Cardiac septum (tissue), 1 donor: ENCODE measurements around the gene AHRR. TPM values are rescaled to one million over a fixed set of nuclear protein-coding genes. Genes with fewer than 3 reads are reported as not detected.
"Not testable (repeated sequence)": the region's sequence is repeated elsewhere in the genome, so short reads cannot be mapped to it uniquely, and the experiment has no call there.

Experiments used
- DNase-seq: peaks from one replicate; pipeline ENCODE4 v3.0.0-alpha.2; 2020; ENCODE audit warnings: low spot score
- intact Hi-C: fragments of 100-400 bp; cut with DNase I; formaldehyde crosslinking; loops from one replicate; pipeline ENCODE4 v1.14.0; 2022
- total RNA-seq: library from RNA; stranded (reverse); fragmentation: NEBNext Ultra II Directional; extraction: Animal tissue kit (Norgen Biotek cat#: 25700); gene quantifications from one replicate; pipeline ENCODE4 v1.2.1, GENCODE V29; 2021
- donor health status: DM: no; HTN: no; CAD: no.

Gene AHRR
- total RNA-seq, 1 donor from 2014 or later: 0.73 TPM

GRCh38 chr5:373710-374602 is 52.4 kb downstream of the AHRR start:
- peak; percentile 56 for DNase-seq
- intact Hi-C loops: no loop called here

- DNase-seq: peak; percentile 71
- intact Hi-C loops: no loop called here
These were observed 53.3 kb downstream of the AHRR start for GRCh38 chr5:374631-375335.

GRCh38 chr5:375336-375920 is 53.9 kb downstream of the AHRR start:
- intact Hi-C loops: no loop called here
- no peak for DNase-seq

GRCh38 chr5:375921-376798 is 54.6 kb downstream of the AHRR start:
- intact Hi-C loops: no loop called here
- DNase-seq: peak; percentile 73

GRCh38 chr5:376799-377325 is 55.3 kb downstream of the AHRR start:
- intact Hi-C loops: no loop called here
- DNase-seq: no peak

- DNase-seq: peak; percentile 67
- intact Hi-C loops: no loop called here
These were observed 55.9 kb downstream of the AHRR start for GRCh38 chr5:377326-377981.

- no peak for DNase-seq
These were observed 56.9 kb downstream of the AHRR start for GRCh38 chr5:378301-378891.

GRCh38 chr5:378976-379742 is 57.6 kb downstream of the AHRR start:
- peak; percentile 53 for DNase-seq
- intact Hi-C loops: no loop called here

More at GRCh38 chr5:378301-378891, 56.9 kb downstream of the AHRR start:
- intact Hi-C loops: no loop called here

GRCh38 chr5:380701-381309 is 59.3 kb downstream of the AHRR start:
- DNase-seq: peak; percentile 51
- intact Hi-C loops: no loop called here

- no peak for DNase-seq
- intact Hi-C loops: no loop called here
These were observed 61.6 kb downstream of the AHRR start for GRCh38 chr5:383066-383465.

GRCh38 chr5:383621-384020 is 62.1 kb downstream of the AHRR start:
- DNase-seq: no peak
- intact Hi-C loops: no loop called here

- intact Hi-C loops, DNase-seq: not testable (repeated sequence)
These were observed 63.1 kb downstream of the AHRR start for GRCh38 chr5:384576-384975.

- no peak for DNase-seq
- intact Hi-C loops: no loop called here
These were observed 63.8 kb downstream of the AHRR start for GRCh38 chr5:385321-385720.

- no peak for DNase-seq
- intact Hi-C loops: no loop called here
These were observed 65.2 kb downstream of the AHRR start for GRCh38 chr5:386432-387341.

- intact Hi-C loops: no loop called here
- DNase-seq: peak; percentile 20
These were observed 66.2 kb downstream of the AHRR start for GRCh38 chr5:387491-388265.
